OCI-LY1 (cell line): Measurements from ENCODE around the gene WWC2.

Source experiments
- H2AFZ ChIP-seq: fragments of 200-600 bp; sonication (generic), shearing (Covaris generic); 2 replicates; pipeline ENCODE4 v1.6.0; 2014; ENCODE audit warnings: antibody characterized with exemption, mild to moderate bottlenecking, low read length
- H3F3A ChIP-seq: fragments of 200-600 bp; sonication (generic), shearing (Covaris generic); 2 replicates; pipeline ENCODE4 v1.6.0; 2014; ENCODE audit warnings: mild to moderate bottlenecking, antibody characterized with exemption, low read length, moderate library complexity; ENCODE audit not compliant: insufficient read depth
- H3K27ac ChIP-seq: fragments of 200-600 bp; sonication (generic); 2 replicates; pipeline ENCODE4 v1.5.1; 2014; ENCODE audit warnings: low read length, mixed run types, mild to moderate bottlenecking, low read depth; ENCODE audit not compliant: poor library complexity, severe bottlenecking
- H3K27me3 ChIP-seq: fragments of 200-600 bp; sonication (generic); 2 replicates; pipeline ENCODE4 v1.6.0; 2014; ENCODE audit warnings: antibody characterized with exemption, mild to moderate bottlenecking, low read length, moderate library complexity; ENCODE audit not compliant: insufficient read depth
- H3K36me3 ChIP-seq: fragments of 200-600 bp; sonication (generic); 2 replicates; pipeline ENCODE4 v1.6.1; 2014; ENCODE audit warnings: mild to moderate bottlenecking, antibody characterized with exemption, low read length, moderate library complexity, mixed read lengths; ENCODE audit not compliant: insufficient read depth
- H3K4me1 ChIP-seq: fragments of 200-600 bp; sonication (generic); 2 replicates; pipeline ENCODE4 v1.5.1; 2014; ENCODE audit warnings: mild to moderate bottlenecking, low read length, moderate library complexity; ENCODE audit not compliant: insufficient read depth, severe bottlenecking
- H3K4me2 ChIP-seq: fragments of 200-600 bp; sonication (generic), shearing (Covaris generic); 2 replicates; pipeline ENCODE4 v1.6.1; 2014; ENCODE audit warnings: low read length
- H3K4me3 ChIP-seq: fragments of 200-600 bp; sonication (generic); 2 replicates; pipeline ENCODE4 v1.5.1; 2014; ENCODE audit warnings: low read length, low read depth, mild to moderate bottlenecking, mixed read lengths; ENCODE audit not compliant: poor library complexity, severe bottlenecking
- H3K79me2 ChIP-seq: fragments of 200-600 bp; shearing (Covaris generic); 2 replicates; pipeline ENCODE4 v1.6.1; 2016; ENCODE audit warnings: mixed run types, low read length, mixed read lengths; ENCODE audit not compliant: insufficient read depth
- H3K9ac ChIP-seq: fragments of 200-600 bp; sonication (generic), shearing (Covaris generic); 2 replicates; pipeline ENCODE4 v1.6.1; 2014; ENCODE audit warnings: mild to moderate bottlenecking, low read length, mixed read lengths
- H3K9me2 ChIP-seq: fragments of 200-600 bp; sonication (generic), shearing (Covaris generic); 2 replicates; pipeline ENCODE4 v1.6.1; 2014; ENCODE audit warnings: low read depth, mild to moderate bottlenecking, low read length, mixed read lengths
- H3K9me3 ChIP-seq: fragments of 200-600 bp; shearing (Covaris generic); 2 replicates; pipeline ENCODE4 v1.6.1; 2014; ENCODE audit warnings: low read length, mixed read lengths
- H4K20me1 ChIP-seq: fragments of 200-600 bp; sonication (generic), shearing (Covaris generic); 2 replicates; pipeline ENCODE4 v1.6.0; 2016; ENCODE audit warnings: mild to moderate bottlenecking, low read length; ENCODE audit not compliant: insufficient read depth
- CTCF ChIP-seq: fragments of 200-600 bp; sonication (generic), shearing (Covaris generic); IDR thresholded peaks from 2 replicates; pipeline ENCODE4 v1.5.1; 2017; ENCODE audit warnings: mild to moderate bottlenecking, antibody characterized with exemption, low read length, moderate library complexity, mixed read lengths
- EZH2 ChIP-seq: fragments of 200-600 bp; sonication (generic), shearing (Covaris generic); IDR thresholded peaks from 2 replicates; pipeline ENCODE4 v1.8.0; 2017; ENCODE audit warnings: borderline replicate concordance, mixed run types, mild to moderate bottlenecking, antibody characterized with exemption, low read length, moderate library complexity, mixed read lengths

Gene WWC2

DNA sequence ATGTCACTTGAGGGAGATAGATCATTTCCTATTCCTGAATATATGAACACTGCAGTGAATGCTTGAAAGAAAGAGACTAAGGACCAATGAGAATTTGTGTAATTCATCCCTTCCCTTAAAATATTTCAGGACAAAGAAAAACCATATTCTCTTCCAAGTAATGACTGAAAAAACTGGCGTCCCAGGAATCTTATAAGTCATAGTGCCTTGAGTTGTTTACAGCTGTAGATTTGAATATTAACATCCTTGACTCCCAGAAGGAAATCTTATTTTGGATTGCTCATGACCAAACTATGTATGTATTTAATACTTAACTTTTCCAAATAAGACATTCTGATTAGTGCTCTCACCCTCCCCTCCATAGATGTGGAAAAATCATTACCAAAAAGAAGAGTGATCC is 165.6 kb downstream of the WWC2 start:
- no peak for TF ChIP-seq CTCF
- TF ChIP-seq EZH2 = no peak
- Histone ChIP-seq H3K4me3 (no peak overlapping the region), H3K36me3 (no peaks in the 10 kb centered on the region), H3K9me3 (no peaks in the 10 kb centered on the region), H3K4me1 (no peaks in the 10 kb centered on the region), H3K27me3 (no peaks in the 10 kb centered on the region), H4K20me1 (no peaks in the 10 kb centered on the region), H3F3A (no peaks in the 10 kb centered on the region), H3K9ac (no peak overlapping the region), H3K27ac (no peak overlapping the region), H3K4me2 (no peak overlapping the region), H3K9me2 (no peaks in the 10 kb centered on the region), H2AFZ (no peak overlapping the region), H3K79me2 (no peaks in the 10 kb centered on the region)

DNA sequence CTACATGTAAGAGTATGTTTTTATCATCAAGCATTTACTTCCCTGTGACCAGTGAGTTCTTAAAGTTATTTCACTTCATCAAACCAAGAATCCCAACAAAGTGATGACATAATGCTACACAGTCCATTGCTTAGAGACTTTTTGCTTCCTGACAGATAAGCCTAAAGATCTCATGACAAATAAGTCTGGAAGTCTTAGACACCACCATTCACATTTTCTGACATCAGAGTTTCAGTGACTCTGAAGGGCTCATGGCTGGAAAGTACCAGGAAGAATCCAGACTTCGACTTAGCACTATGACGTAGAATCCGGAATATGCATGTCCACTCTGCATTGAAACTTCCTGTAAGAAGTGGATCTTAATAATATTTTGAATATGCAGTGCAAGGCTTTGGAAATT is 167.3 kb downstream of the WWC2 start:
- TF ChIP-seq EZH2 = no peak
- no peak for TF ChIP-seq CTCF
- Histone ChIP-seq H3K36me3 (no peaks in the 10 kb centered on the region), H3K9me3 (no peaks in the 10 kb centered on the region), H3K27ac (no peak overlapping the region), H4K20me1 (no peaks in the 10 kb centered on the region), H3K4me3 (no peak overlapping the region), H3K27me3 (no peaks in the 10 kb centered on the region), H3K9ac (no peak overlapping the region), H3K79me2 (no peaks in the 10 kb centered on the region), H3K4me1 (no peaks in the 10 kb centered on the region), H3K9me2 (no peaks in the 10 kb centered on the region), H2AFZ (no peak overlapping the region), H3K4me2 (no peak overlapping the region), H3F3A (no peaks in the 10 kb centered on the region)

- H4K20me1 ChIP-seq = no peaks in the 10 kb centered on the region
- no peaks in the 10 kb centered on the region for H3K27me3 ChIP-seq
- no peaks in the 10 kb centered on the region for H3K36me3 ChIP-seq
- H3K4me1 ChIP-seq = no peaks in the 10 kb centered on the region
- H3K9me3 ChIP-seq = no peaks in the 10 kb centered on the region
- no peaks in the 10 kb centered on the region for H3K9me2 ChIP-seq
- no peak overlapping the region for H3K27ac ChIP-seq
- H2AFZ ChIP-seq = no peak overlapping the region
- no peaks in the 10 kb centered on the region for H3F3A ChIP-seq
- H3K9ac ChIP-seq = no peak overlapping the region
- TF ChIP-seq CTCF = no peak
- H3K79me2 ChIP-seq = no peaks in the 10 kb centered on the region
- no peak overlapping the region for H3K4me2 ChIP-seq
- H3K4me3 ChIP-seq = no peak overlapping the region
Observed at GRCh38 chr4:183268556-183268955, 169.5 kb downstream of the WWC2 start.
